Endothelial cell of umbilical vein (primary cell): Measurements from ENCODE around the gene POU2F3. TPM values are rescaled to one million over a fixed set of nuclear protein-coding genes. Genes with fewer than 3 reads are reported as not detected.

Source experiments
- BruUV-seq: library from RNA; stranded (reverse); fragments of 400-500 nt; replicated peaks from 2 replicates; lab custom pipeline; 2021; lab: Mats Ljungman, UMichigan
- CTCF ChIA-PET: fragments of 300-600, 350-600 bp; sonication (Branson Sonifier 250); formaldehyde crosslinking; loops from one replicate; lab custom pipeline; 2021; ENCODE audit warnings: antibody characterized with exemption, inconsistent platforms; lab: Charles Lee
- POLR2A ChIA-PET: fragments of 300-600, 350-600 bp; sonication (Branson Sonifier 250); formaldehyde crosslinking; loops from one replicate; lab custom pipeline; 2021; ENCODE audit warnings: antibody characterized with exemption, inconsistent platforms; lab: Charles Lee
- DNase-seq: peaks from one replicate; pipeline ENCODE4 v3.0.0-alpha.2; 2011; ENCODE audit warnings: low read depth, low spot score
- FAIRE-seq: peaks from 2 replicates; lab custom pipeline; 2011; peaks lifted over from hg19 to GRCh38; lab: Jason Lieb, UNC
- H2AFZ ChIP-seq: 2 replicates; pipeline ENCODE4 v1.6.0; 2012; ENCODE audit warnings: low read depth, low read length, control low read depth, inconsistent platforms
- H3K27ac ChIP-seq: 2 replicates; pipeline ENCODE4 v1.5.1; 2011; ENCODE audit warnings: low read depth, mild to moderate bottlenecking, control low read depth, low read length, moderate library complexity; ENCODE audit not compliant: insufficient read depth
- H3K27me3 ChIP-seq, 2 experiments: 2 replicates each; pipeline versions ENCODE4 v1.6.0 to v1.6.1; 2011; ENCODE audit warnings: low read length in 2 of 2, mixed read lengths in 1 of 2; ENCODE audit not compliant: control insufficient read depth in 2 of 2, insufficient read depth in 2 of 2
- H3K36me3 ChIP-seq, 2 experiments: 2 replicates in 1 of 2; 3 replicates in 1 of 2; pipeline ENCODE4 v1.5.1; 2011; ENCODE audit warnings: low read length in 2 of 2, mild to moderate bottlenecking in 1 of 2, moderate library complexity in 1 of 2; ENCODE audit not compliant: control insufficient read depth in 2 of 2, insufficient read depth in 2 of 2; ENCODE audit errors: extremely low read depth in 1 of 2
- H3K4me1 ChIP-seq: 3 replicates; pipeline ENCODE4 v1.5.1; 2011; ENCODE audit warnings: mild to moderate bottlenecking, low read length; ENCODE audit not compliant: control insufficient read depth, insufficient read depth; ENCODE audit errors: extremely low read depth
- H3K4me2 ChIP-seq: 2 replicates; pipeline ENCODE4 v1.6.1; 2011; ENCODE audit warnings: low read length, control low read depth, mixed read lengths; ENCODE audit not compliant: insufficient read depth
- H3K4me3 ChIP-seq, 3 experiments: fragments of 200-600 bp in 1 of 3; sonication (generic), shearing (Covaris generic) in 1 of 3; replicated peaks in 1 of 3; 2 replicates each; pipeline ENCODE4 v1.5.1; 2011 to 2016; ENCODE audit warnings: control low read depth in 3 of 3, low read length in 3 of 3, mild to moderate bottlenecking in 2 of 3, inconsistent platforms in 1 of 3, low read depth in 1 of 3, moderate library complexity in 1 of 3; ENCODE audit not compliant: insufficient read depth in 1 of 3
- H3K79me2 ChIP-seq: 2 replicates; pipeline ENCODE4 v1.6.0; 2012; ENCODE audit warnings: low read length, inconsistent platforms; ENCODE audit not compliant: control insufficient read depth, insufficient read depth
- H3K9ac ChIP-seq: replicated peaks from 2 replicates; pipeline ENCODE3; 2011; ENCODE audit warnings: low read length, control low read depth; ENCODE audit not compliant: insufficient read depth; ENCODE audit errors: extremely low read depth
- H3K9me1 ChIP-seq: replicated peaks from 3 replicates; pipeline ENCODE4 v1.6.0; 2011; ENCODE audit warnings: mild to moderate bottlenecking, low read length; ENCODE audit not compliant: control insufficient read depth, insufficient read depth; ENCODE audit errors: extremely low read depth
- H3K9me3 ChIP-seq: replicated peaks from 2 replicates; pipeline ENCODE4 v1.5.1; 2012; ENCODE audit warnings: low read length, inconsistent platforms; ENCODE audit not compliant: control insufficient read depth, insufficient read depth
- H4K20me1 ChIP-seq: replicated peaks from 2 replicates; pipeline ENCODE3; 2011; ENCODE audit warnings: mild to moderate bottlenecking, low read length; ENCODE audit not compliant: control insufficient read depth, insufficient read depth; ENCODE audit errors: extremely low read depth
- EZH2 ChIP-seq: IDR thresholded peaks from 2 replicates; pipeline ENCODE4 v1.6.1; 2012; ENCODE audit warnings: borderline replicate concordance, low read depth, mild to moderate bottlenecking, moderate library complexity, low read length, inconsistent platforms; ENCODE audit not compliant: severe bottlenecking
- FOS ChIP-seq: IDR thresholded peaks from 2 replicates; pipeline ENCODE4 v1.6.1; 2011; ENCODE audit warnings: mild to moderate bottlenecking, low read length, moderate library complexity, borderline replicate concordance; ENCODE audit not compliant: insufficient read depth
- GATA2 ChIP-seq: IDR thresholded peaks from 2 replicates; pipeline ENCODE4 v1.7.0; 2011; ENCODE audit warnings: low read depth, mild to moderate bottlenecking, moderate library complexity, mixed read lengths, low read length; ENCODE audit not compliant: insufficient read length, insufficient read depth
- JUN ChIP-seq: IDR thresholded peaks from 2 replicates; pipeline ENCODE4 v1.6.1; 2011; ENCODE audit warnings: borderline replicate concordance, low read depth; ENCODE audit not compliant: insufficient read length, insufficient read depth
- MYC ChIP-seq: IDR thresholded peaks from one replicate; pipeline ENCODE4 v1.6.1; 2011; ENCODE audit warnings: mild to moderate bottlenecking, low read depth, low read length
- POLR2A ChIP-seq: IDR thresholded peaks from 2 replicates; pipeline ENCODE4 v1.6.1; 2012; ENCODE audit warnings: low read depth, mild to moderate bottlenecking, control low read depth, low read length
- POLR2AphosphoS5 ChIP-seq: IDR thresholded peaks from 2 replicates; pipeline ENCODE4 v1.6.1; 2012; ENCODE audit warnings: low read depth, mild to moderate bottlenecking, control low read depth, low read length, moderate library complexity; ENCODE audit not compliant: insufficient read depth
- dilution Hi-C: fragments of 300-500 bp; cut with MboI; formaldehyde crosslinking; loops from one replicate; pipeline ENCODE4 v1.15.0; 2019; ENCODE audit warnings: low sequenced_read_pairs; ENCODE audit not compliant: extremely low pct_ligation_motif_present
- intact Hi-C: fragments of 100-400 bp; cut with micrococcal nuclease; formaldehyde crosslinking; loops from one replicate; pipeline ENCODE4 v1.10.0; 2022
- polyA plus RNA-seq, 4 experiments: library from polyadenylated mRNA; depleted of rRNA in 3 of 4; stranded (reverse) in 3 of 4; unstranded in 1 of 4; fragments of >200 nt; gene quantifications; 2 replicates each; pipeline versions ENCODE4 v1.2.1 to v1.2.3, GENCODE V29; 2011 to 2012; ENCODE audit warnings: missing spikeins in 1 of 4
- total RNA-seq: library from RNA; stranded (reverse); gene quantifications from 2 replicates; pipeline ENCODE4 v1.2.3, GENCODE V29; 2021
- TF ChIP-seq, protein P1 (sequence below), 2 donors: IDR thresholded peaks; 1 replicate in 1 of 2; 2 replicates in 1 of 2; pipeline ENCODE4 v1.5.1; 2011; ENCODE audit warnings: low read length in 2 of 2, mild to moderate bottlenecking in 2 of 2, moderate library complexity in 2 of 2, control low read depth in 1 of 2, inconsistent platforms in 1 of 2, low read depth in 1 of 2; ENCODE audit not compliant: insufficient read depth in 1 of 2; ENCODE audit errors: extremely low read depth in 1 of 2
- TF ChIP-seq, protein P2 (sequence below): IDR thresholded peaks from 2 replicates; pipeline ENCODE4 v1.6.1; 2011; ENCODE audit not compliant: insufficient read depth, insufficient read length

The POU2F3 gene
- total and polyA plus RNA-seq, 2 donors (not counting 3 experiments of a cell fraction or from before 2014, with no cell fraction given): 0.06 TPM; not detected in 1

DNA sequence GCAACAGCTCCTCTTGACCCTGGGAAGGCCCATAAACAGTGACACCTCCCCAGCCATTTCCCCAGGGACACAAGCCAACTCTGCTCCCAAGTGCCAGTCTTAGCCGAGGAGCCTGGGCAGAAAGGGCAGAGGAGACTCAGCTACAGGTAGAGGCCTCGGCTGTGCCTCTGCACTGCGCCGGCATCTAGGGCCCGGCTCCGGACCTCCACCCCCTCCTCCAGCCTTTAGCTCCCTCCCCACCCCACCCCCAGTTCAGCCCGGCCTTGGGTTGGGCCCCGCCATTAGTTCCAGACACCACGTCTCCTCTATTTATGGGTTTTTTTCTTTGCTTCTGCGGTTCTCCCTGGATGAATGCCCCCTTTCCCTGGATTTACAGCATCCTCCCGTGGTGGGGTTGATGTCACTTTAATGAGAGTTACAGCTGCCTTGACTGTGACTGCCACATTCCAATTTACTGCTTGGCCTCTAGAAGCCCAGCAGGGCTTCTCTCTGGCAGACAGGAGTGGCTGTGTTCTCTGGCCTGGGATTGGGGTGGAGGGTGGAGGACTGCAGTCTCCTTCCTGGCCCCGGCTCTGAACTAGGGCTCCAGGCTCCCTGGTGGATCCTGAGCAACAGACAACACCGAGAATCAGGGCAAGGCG lies 42.6 kb upstream of the POU2F3 start:
- no peak for DNase-seq
- H3K4me2 ChIP-seq: no peak overlapping the region
- TF ChIP-seq, protein P1, sequence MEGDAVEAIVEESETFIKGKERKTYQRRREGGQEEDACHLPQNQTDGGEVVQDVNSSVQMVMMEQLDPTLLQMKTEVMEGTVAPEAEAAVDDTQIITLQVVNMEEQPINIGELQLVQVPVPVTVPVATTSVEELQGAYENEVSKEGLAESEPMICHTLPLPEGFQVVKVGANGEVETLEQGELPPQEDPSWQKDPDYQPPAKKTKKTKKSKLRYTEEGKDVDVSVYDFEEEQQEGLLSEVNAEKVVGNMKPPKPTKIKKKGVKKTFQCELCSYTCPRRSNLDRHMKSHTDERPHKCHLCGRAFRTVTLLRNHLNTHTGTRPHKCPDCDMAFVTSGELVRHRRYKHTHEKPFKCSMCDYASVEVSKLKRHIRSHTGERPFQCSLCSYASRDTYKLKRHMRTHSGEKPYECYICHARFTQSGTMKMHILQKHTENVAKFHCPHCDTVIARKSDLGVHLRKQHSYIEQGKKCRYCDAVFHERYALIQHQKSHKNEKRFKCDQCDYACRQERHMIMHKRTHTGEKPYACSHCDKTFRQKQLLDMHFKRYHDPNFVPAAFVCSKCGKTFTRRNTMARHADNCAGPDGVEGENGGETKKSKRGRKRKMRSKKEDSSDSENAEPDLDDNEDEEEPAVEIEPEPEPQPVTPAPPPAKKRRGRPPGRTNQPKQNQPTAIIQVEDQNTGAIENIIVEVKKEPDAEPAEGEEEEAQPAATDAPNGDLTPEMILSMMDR (IDR thresholded peaks at IDR 0.05; ENCODE audit: extremely low read depth in 1 of 2, insufficient read depth in 1 of 2, low read depth in 1 of 2, low read length in 2 of 2): no peak
- TF ChIP-seq FOS: no peak
- no peak for TF ChIP-seq JUN
- no peak for TF ChIP-seq EZH2
- TF ChIP-seq GATA2: no peak
- no peak for TF ChIP-seq MYC
- no peak for TF ChIP-seq POLR2A
- TF ChIP-seq, protein P2, sequence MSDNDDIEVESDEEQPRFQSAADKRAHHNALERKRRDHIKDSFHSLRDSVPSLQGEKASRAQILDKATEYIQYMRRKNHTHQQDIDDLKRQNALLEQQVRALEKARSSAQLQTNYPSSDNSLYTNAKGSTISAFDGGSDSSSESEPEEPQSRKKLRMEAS: no peak
- TF ChIP-seq POLR2AphosphoS5: no peak
- H3K9ac ChIP-seq: no peak overlapping the region
- H3K27me3 ChIP-seq: peaks cover 7 to 11% of the 10 kb centered on the region in 2 experiments
- H3K4me1 ChIP-seq: no peaks in the 10 kb centered on the region
- no peaks in the 10 kb centered on the region for H3K9me1 ChIP-seq
- no peaks in the 10 kb centered on the region for H3K36me3 ChIP-seq
- dilution Hi-C loops: no loop called here
- H2AFZ ChIP-seq: no peak overlapping the region
- CTCF ChIA-PET: interaction anchor here (0.8 kb wide), 1 partner anchor 28 kb away, joined by 3 read pairs; no protein-coding TSS in a partner anchor
- no peaks in the 10 kb centered on the region for H3K9me3 ChIP-seq
- H3K27ac ChIP-seq: no peak overlapping the region
- no peak for FAIRE-seq
- intact Hi-C loops: no loop called here
- no peaks in the 10 kb centered on the region for H4K20me1 ChIP-seq
- no TSS peak for BruUV-seq
- POLR2A ChIA-PET: no interaction called here
- H3K79me2 ChIP-seq: no peaks in the 10 kb centered on the region
- H3K4me3 ChIP-seq: no peak overlapping the region
